HG03571 (cell line): ENCODE measurements around the gene CD99.
"Not testable (repeated sequence)": the region's sequence is repeated elsewhere in the genome, so short reads cannot be mapped to it uniquely, and the experiment has no call there.

Source experiments
- ATAC-seq: cut with Tn5 transposase; IDR thresholded peaks from one replicate; pipeline ENCODE4 v1.9.1; 2021; ENCODE audit not compliant: unreplicated experiment

Gene CD99

DNA sequence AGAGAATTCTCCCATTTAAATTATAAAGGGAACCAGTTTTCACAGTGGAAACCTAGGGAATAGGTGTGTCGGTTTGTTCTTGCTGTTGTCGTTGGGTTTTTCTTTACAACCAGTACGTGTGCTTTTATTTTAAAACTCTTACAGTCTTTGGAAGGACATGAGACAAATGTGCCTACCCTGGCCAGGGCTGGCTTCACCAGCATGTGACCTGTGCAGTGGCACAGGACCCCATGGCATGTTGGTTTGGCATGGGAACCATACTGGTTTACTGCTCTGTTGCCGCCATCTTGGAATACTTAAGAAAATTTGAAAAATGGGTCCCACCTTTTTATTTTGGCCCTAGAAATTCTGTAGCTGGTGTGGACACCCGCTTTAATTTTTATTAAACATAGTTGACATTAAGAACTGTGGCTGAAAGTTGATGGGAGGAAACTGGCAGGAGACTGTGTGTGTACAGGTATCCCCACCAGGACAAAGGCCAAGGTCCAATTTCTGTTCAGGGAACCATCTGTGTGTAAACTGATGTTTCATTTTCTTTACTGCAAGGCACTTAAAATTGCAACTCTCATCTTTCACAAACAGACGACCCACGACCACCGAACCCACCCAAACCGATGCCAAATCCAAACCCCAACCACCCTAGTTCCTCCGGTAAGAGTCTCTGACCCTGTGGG is 28.8 kb downstream of the CD99 start:
- ATAC-seq: no peak

DNA sequence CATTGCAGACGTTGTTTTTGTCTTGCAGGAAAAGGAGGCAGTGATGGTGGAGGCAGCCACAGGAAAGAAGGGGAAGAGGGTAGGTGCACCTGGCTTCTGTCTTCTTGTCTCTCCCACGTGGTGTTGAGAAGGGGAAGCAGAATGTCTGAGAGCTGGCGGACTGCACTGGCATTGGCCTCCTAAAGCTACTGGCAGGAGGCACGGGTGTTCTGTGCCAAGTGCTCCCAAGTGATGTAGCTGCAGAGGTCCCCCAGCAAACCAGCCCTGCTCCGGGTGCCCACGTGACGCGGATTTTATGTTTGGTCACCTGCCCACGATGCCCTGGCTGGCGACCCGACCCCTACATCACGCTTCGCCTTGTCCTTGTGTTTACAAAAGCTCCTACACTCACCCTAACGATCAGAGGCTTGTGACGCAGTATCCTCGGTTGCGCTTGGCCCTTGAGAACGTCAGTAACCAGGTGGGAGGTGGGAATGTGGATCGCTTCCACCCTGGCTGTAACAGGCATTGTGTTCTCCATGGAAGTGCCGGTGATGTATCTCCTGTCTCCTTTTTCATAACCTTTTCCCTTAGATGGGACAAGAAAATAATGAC is 32.3 kb downstream of the CD99 start:
- no peak for ATAC-seq

DNA sequence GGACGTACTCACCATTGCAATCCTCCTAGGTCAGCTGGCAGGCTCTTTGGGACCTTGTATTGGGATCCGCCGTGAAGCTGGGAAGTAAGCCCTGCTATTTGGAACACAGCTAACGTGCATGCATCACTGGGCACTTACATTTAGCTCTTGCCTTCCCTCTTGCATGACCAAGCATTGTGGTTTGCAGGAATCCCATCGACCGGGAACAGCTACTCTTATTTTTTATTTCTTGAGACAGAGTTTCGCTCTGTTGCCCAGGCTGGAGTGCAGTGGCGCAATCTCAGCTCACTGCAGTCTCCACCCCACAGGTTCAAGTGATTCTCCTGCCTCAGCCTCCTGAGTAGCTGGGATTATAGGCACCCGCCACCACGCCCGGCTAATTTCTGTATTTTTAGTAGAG is 36.2 kb downstream of the CD99 start:
- ATAC-seq: not testable (repeated sequence)

DNA sequence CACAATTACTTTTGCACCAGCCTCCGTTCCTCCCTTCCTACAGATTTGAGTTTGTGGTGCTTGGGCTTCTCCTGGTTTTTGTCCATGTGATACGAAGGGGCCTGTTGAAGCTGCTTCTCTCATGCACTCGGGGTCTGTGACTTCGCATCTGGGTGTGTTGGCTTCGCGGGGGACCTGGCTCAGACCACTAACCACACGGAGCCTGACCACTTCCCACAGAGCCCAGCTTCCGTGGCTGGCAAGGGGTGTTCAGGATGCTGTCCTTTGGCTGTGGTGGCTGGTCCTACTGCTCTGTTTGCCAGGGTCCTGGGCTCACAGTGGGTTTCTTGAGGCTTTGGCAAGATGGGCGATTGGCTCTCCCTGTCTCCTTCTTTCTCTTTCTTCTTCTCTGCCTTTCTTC is 41.0 kb downstream of the CD99 start:
- no peak for ATAC-seq

DNA sequence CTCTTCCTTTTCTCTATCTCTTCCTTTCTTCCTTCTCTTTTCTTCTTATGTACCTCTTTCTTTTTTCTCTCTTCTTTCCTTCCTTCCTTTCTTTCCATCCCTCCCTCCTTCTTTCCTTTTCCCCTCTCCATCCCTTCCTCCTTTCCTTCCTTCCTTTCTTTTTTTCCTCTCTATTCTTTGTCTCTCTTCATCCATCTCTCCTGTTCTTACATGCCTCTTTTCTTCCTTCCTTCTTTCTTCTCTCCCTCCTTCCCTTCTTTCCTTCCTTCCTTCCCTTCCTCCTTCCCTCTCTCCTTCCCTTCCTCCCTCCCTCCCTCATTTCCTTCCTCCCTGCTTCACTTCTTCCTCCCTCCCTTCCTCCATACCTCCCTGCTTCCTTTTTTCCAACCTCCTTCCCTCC is 41.6 kb downstream of the CD99 start:
- ATAC-seq: no peak

DNA sequence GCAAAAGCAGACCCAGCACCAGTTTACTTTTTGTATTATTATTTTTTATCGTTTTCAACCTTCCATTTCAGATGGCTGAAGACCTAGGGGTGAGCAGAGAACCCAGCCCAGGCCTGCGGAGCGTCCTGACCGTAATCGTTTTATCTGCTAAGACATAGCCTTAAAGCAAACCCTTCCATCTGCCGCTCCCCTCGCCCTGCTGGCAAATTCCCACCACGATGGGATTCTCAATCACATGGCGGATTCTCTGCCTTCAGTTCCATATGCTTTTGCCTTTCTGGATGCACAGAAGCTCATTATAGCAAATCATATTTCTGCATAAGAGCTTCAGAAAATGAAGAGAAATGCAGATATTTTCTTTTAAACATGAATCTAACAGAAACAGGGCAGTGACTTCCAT is 42.2 kb downstream of the CD99 start:
- ATAC-seq: no peak

DNA sequence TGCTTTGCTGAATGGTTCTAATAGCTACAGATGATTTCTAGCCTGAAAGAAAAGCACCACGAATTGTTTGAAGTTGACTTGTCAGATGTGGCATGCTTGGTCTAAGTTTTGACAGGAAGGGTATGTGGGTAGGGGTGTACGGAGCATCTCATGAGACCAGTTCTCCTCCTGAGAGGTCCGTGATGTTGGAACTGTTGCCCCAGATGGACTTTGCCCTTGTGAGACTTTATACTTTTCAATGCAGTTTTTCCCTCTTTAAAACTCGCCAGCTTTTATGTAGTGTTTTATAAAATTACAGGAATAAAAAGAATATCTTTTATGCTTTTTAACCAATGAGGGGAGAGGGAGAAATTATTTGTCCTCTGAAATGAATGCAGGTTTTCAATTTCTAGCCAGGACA is 44.2 kb downstream of the CD99 start:
- no peak for ATAC-seq

DNA sequence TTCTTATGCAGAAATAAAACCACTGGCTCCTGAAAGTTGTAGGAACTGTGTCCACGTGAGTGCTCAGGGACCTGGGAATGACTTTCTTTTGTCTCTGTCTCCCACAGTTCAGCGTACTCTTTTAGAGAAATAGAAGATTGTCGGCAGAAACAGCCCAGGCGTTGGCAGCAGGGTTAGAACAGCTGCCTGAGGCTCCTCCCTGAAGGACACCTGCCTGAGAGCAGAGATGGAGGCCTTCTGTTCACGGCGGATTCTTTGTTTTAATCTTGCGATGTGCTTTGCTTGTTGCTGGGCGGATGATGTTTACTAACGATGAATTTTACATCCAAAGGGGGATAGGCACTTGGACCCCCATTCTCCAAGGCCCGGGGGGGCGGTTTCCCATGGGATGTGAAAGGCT is 49.6 kb downstream of the CD99 start:
- ATAC-seq: no peak

DNA sequence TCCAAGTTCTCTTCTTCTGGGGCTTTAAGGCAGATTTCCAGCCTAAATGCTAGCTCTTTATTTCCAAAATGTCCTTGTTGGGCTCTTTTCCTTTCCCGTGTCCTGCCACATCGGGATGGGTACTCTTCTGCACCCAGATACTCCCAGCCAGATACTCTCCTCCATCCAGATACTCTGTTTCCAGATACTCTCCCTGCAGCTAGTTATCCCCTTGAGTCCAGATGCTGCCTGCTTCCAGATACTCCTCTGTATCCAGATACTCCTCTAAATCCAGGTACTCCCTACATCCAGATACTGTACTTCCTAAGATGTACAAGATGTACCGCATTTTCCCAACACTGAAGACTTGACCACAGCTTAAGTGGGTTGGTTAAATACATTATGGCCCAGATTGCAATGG is 50.3 kb downstream of the CD99 start:
- no peak for ATAC-seq

DNA sequence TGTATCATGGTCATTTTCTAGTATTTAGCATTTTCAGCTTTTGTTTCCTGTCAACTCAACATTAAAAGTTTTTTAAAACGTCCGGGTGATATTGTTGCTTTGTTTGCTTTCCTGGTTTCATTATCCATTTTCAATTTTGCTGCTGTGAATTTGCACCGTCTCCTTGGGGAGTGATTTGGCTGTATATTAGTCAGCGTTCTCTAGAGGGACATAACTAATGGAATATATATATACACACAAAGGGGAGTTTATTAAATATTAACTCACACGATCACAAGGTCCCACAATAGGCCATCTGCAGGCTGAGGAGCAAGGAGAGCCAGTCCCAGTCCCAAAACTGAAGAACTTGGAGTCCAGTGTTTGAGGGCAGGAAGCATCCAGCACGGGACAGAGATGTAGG is 55.2 kb downstream of the CD99 start:
- not testable (repeated sequence) for ATAC-seq

DNA sequence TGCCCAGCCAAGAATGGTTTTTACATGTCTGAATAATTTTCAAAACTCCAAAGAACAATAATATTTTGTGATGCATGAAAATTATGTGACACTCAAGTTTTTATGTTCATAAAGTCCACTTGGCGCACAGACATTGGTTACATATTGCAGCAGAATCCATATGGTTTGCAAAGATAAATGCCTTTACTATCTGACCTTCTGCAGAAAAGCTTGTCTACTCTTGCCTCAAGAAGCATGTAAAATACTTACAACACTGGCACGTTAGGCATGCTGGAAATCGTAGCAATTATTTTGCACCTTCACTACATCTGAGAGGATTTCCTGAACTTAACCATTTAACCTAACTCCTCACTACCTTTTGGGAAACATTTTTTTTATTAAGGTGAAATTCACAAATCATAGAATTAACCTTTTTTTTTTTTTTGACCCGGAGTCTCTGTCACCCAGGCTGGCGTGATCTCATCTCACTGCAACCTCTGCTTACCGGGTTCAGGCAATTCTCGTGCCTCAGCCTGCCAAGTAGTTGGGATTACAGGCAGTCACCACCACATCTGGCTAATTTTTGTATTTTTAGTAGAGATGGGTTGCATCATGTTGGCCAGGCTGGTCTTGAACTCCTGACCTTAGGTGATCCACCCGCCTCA is 57.2 kb downstream of the CD99 start:
- ATAC-seq: no peak

DNA sequence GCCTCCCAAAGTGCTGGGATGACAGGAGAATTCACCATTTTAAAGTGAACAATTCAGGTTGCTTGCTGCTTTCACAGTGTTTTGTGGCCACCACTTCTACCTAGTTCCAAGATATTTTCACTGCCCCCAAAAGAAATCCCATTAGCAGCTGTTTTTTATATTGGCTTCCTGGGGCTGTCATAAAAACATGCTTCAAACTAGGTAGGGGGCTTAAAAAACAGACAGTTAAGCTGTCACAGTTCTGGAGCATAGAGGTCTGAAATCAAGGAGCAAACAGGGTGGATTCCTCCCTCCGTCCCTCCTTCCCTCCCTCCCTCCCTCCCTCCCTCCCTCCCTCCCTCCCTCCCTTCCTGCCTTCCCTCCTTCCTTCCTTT is 57.7 kb downstream of the CD99 start:
- ATAC-seq: no peak

DNA sequence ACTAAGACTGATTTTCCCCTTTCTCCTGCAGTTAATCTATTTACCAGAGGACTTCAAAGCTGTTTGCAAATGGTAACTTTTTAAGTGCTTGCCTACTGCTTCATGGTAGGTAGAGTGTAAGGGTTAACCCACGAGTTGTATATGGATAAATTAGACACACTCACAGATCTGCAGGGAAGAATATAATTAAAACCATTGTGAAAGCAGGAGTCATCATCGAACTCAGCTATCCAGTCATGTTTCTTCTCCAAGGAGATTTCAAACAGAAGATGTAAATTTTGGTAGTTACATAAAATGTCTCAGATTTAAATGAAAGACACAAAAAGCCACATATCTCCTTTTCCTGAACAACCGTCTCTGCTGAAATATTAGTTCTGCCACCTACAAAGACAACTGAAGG is 60.2 kb downstream of the CD99 start:
- ATAC-seq: no peak

DNA sequence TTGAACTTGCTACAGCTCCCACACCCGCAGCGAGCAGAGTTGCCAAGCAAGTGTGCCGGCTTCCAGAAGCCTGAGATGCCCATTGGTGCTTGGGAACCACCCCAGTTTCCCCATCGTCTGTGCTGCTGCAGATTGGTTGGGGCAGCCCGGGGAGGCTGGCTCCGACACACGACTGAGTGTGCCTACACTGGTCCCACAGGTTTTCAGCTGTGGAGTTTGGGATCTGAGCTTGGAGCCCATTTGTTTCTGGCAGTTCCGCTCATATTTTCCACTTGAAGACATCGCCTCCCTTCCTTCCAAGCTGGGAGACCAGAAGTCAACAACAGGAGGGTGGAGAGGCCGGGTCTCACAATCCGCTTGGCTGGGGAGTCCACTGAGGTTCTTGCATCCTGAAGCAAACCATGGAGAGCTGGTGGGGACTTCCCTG is 60.8 kb downstream of the CD99 start, which contains the start of gene XG:
TSS of gene XG (plus strand) at position 167 of the 427 bp plus-strand sequence. CDS start at position 402, 235 bp downstream.
- ATAC-seq: not testable (repeated sequence)

DNA sequence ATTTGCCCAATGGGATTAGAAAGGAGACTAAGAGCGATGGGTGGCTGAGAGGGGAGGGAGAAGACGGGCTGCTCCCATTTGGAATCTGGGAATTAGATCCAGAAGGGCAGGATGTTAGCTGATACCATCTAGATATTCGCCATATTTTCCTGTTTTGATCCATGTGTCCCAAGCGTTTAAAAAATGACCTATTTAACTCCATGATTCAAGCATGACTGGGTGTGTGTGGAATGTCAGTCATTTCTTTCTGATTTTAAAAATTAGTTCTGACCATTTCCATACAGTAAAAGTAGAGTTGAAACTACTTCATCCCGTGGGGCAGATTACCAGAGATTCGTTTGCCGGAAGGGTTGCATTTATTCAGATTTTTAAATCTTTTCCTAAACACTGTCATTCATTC is 61.3 kb downstream of the CD99 start:
- ATAC-seq: not testable (repeated sequence)

DNA sequence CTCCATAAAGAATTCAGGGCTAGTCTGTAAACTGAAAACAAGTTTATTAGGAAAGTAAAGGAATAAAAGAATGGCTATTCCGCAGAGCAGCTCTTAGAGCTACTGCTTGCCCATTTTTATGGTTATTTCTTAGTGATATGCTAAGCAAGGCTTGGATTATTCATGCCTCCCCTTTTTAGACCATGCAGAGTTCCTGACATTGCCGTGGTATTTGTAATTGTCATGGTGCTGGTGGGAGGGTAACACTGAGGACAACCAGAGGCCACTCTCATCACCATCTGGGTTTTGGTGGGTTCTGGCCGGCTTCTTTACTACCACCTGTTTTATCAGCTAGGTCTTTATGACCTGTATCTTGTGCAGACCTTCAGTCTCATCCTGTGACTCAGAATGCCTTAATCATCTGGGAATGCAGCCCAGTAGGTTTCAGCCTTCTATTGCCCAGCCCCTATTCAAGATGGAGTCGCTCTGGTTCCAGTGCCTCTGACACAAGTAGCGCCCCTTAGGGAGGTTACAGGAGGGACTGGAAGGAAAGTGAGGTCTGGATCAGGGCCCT is 64.1 kb downstream of the CD99 start:
- ATAC-seq: not testable (repeated sequence)

DNA sequence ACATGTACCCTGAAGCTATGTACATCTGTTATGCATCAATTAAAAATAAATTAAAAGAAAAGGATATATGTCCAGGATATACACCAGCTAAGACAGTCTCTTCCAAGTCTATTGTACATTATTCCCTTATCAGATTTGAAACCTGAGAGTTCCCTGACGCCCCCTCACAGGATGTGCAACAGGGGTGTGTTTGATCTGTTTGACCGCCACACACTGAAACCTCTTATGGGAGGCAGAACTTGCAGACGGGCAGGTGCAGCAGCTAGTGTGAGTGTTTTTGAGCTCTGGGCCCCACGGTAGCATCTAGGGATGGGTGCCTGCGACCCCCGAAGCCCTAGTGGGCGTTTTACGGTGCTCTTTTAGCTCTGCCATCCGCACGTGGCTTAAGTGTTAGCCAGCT is 65.5 kb downstream of the CD99 start:
- no peak for ATAC-seq

DNA sequence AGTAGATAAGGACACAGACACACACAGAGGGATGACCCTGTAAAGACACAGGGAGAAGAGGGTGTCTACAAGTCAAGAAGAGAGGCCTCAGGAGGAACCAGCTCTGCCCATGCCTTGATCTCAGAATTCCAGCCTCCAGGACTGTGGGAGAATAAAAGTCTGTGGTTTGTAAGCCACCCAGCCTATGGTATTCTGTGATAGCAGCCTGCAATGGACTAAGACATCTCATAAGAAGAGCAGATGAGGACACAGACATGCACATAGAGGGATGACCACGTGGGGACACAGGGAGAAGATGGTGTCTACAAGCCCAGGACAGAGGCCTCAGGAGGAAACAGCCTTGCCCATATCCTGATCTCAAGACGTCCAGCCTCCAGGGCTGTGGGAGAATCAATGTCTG is 70.2 kb downstream of the CD99 start:
- no peak for ATAC-seq

DNA sequence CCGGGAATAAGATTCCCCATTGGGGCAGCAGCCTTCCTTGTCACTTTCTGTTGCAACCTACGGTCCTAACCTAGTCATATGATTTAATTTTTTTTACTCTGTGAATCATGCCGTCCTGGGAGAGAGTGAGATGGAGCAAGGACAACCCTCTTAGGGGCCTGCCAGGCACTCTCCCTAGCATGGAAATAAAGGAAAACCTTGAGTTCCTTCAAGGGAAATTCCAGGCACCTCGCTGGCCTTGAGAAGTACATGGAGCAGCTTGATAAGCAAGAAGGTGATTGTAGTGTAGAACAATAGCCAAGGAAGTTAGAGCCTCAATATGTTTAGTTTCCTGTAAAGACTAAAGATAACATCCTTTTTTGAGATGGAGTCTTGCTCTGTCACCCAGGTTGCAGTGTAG is 71.6 kb downstream of the CD99 start:
- ATAC-seq: not testable (repeated sequence)

DNA sequence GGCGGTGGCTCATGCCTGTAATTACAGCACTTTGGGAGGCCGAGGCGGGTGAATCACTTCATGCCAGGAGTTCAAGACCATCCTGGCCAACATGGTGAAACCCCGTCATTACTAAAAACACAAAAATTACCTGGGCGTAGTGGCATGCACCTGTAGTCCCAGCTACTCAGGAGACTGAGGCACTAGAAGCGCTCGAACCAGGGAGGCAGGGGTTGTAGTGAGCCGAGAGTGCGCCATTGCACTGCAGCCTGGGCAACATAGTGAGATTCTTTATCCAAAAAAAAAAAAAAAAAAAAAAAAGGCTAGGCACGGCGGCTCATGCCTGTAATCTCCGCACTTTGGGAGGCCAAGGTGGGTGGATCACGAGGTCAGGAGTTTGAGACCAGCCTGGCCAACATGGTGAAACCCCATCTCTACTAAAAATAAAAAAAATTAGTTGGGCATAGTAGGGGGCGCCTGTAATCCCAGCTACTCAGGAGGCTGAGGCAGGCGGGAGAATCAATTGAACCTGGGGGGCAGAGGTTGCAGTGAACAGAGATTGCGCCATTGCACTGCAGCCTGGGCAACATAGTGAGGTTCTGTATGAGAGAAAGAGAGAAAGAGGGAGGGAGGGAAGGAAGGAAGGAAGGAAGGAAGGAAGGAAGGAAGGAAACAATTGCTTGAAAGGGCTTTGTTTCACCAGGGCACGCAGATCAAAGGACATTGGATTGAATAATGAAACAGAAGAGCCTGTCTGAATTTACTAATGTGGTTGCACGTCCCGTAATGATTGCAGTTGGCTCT is 73.9 kb downstream of the CD99 start:
- ATAC-seq: not testable (repeated sequence)

DNA sequence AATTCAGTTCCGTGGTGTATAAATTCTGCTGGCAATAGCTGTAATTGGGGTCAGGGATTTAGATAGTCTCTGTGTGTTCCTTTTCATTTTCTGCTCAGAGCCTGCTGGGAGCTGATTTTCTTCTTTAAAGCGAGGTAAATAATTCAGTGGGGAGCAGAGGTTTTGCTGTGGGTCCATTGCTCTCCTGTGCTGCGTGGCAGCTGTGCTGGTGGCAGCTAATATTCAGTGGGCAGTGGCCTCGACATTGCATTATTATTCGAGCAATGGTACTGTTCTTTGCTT is 74.4 kb downstream of the CD99 start:
- ATAC-seq: no peak

DNA sequence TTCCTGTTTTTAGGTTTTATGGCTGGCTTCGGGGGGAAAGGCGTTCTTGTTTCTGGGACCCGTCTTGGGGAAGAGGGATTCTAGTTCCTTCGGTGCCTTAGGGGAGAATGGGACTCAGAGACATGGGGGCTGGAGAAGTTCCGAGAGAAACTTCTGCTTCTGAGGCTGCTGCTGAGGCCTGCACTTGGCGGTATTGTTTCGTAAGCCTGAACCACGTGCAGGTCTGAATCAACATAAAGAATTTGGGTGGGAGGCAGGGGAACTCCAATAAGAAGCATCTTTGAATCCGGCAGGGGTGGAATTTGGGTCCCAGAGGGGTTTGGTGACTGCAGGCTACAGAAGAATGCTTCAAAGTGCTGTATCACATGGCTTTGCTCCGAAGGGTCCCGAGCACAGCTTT is 75.8 kb downstream of the CD99 start:
- ATAC-seq: no peak
